K562 (cell line): Measurements from ENCODE around the gene SLC2A8. TPM values are rescaled to one million over a fixed set of nuclear protein-coding genes. Genes with fewer than 3 reads are reported as not detected.

Source experiments
- GATA2 ChIP-seq: sonication (generic); formaldehyde crosslinking; IDR thresholded peaks from 2 replicates; pipeline ENCODE4 v1.4.0; 2020; ENCODE audit warnings: mild to moderate bottlenecking, missing genetic modification reagents
- HMG20B ChIP-seq: fragments of 250-450 bp; sonication (Bioruptor Pico); IDR thresholded peaks from 2 replicates; pipeline ENCODE4 v1.5.0; 2021; ENCODE audit warnings: mild to moderate bottlenecking
- LCOR ChIP-seq: sonication (generic); formaldehyde crosslinking; IDR thresholded peaks from 2 replicates; pipeline ENCODE4 v1.8.0; 2022; ENCODE audit warnings: mild to moderate bottlenecking, missing genetic modification reagents
- TCFL5 ChIP-seq: fragments of 250-450 bp; sonication (Bioruptor Pico); conservative IDR thresholded peaks from 2 replicates; pipeline ENCODE4 v1.6.1; 2021; ENCODE audit warnings: mild to moderate bottlenecking, moderate library complexity, matching md5 sums
- polyA plus RNA-seq, 8 experiments: library from polyadenylated mRNA; depleted of rRNA in 4 of 8; stranded (reverse) in 5 of 8; unstranded in 3 of 8; fragments of >200 nt; fragmentation: Nextera tagmentation in 2 of 8; fragmentation: Illumina TruSeq in 1 of 8; extraction: Ambion mirVana in 2 of 8; extraction: Trizol in 1 of 8; gene quantifications; 2 replicates each; pipeline versions ENCODE4 v1.2.1 to v1.2.3, GENCODE V29; 2011 to 2014; ENCODE audit warnings: inconsistent platforms in 1 of 8, missing spikeins in 1 of 8
- total RNA-seq, 7 experiments: library from RNA; depleted of rRNA in 6 of 7; stranded (reverse); fragments of >200 nt in 6 of 7; fragmentation: Illumina TruSeq in 2 of 7; extraction: Trizol in 2 of 7; gene quantifications; 2 replicates each; pipeline versions ENCODE4 v1.2.1 to v1.2.3, GENCODE V29; 2011 to 2021; ENCODE audit warnings: low replicate concordance in 1 of 7
- TF ChIP-seq, protein P1 (sequence below): fragments of 200-800 bp; sonication (Bioruptor generic); IDR thresholded peaks from 2 replicates; pipeline ENCODE4 v1.6.1; 2017; ENCODE audit warnings: missing genetic modification characterization, missing compliant biosample characterization
- TF ChIP-seq, protein P2 (sequence below): sonication (generic); formaldehyde crosslinking; IDR thresholded peaks from 2 replicates; pipeline ENCODE4 v1.8.1; 2022; ENCODE audit warnings: missing genetic modification reagents
- TF ChIP-seq, protein P3 (sequence below), 2 experiments: fragments of 450-650 bp in 1 of 2; IDR thresholded peaks; 2 replicates each; pipeline ENCODE4 v1.6.1; 2011 to 2017; ENCODE audit warnings: low read depth in 2 of 2, antibody characterized with exemption in 1 of 2, borderline replicate concordance in 1 of 2, low read length in 1 of 2, mild to moderate bottlenecking in 1 of 2, mixed read lengths in 1 of 2; ENCODE audit not compliant: control insufficient read depth in 1 of 2

Gene SLC2A8
- total and polyA plus RNA-seq, 9 of the 15 experiments (the other 6 are each of a cell fraction or from before 2014, with no cell fraction given): 0.13 to 12.9 (median 5.2) TPM

DNA sequence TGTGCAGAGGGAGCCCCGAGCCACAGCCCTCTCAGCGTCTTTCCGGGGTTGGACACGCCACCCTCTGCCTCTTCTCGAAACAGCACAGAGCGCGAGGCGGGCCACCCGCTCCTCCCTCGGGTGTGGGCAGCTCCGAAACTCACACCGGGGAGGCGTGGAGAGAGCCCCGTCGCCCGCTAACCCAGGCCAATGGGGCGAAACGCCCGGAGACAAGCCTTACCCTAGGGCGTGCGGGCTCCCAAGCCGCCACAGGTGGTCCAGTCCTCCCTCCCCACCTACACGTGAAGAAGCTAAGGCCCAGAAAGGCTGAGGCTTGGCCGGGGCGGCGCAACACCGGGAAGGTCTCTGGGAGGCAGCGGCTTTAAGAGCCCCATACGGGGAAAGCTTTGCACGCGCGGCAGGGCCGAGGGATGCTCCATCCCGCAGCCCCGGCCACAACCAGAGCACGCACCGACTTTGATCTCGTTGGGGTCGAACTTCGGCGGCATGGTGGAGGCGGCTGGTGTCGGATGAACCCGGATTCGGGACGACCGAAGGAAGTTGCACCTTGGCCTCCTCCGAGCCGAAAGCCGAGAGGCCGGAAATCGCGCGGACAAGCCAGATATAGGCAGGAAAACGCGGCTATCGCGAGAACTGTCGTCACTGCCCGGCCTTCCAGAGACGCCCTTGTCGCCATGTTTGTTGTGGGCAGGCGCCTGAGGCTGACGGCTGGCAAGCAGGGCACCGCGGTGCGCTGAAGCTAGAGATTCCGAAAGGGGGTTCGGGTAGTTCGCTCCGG is 54.0 kb downstream of the SLC2A8 start, which contains the start of the genes LRSAM1 and RPL12 (continued):
- TF ChIP-seq, protein P1, sequence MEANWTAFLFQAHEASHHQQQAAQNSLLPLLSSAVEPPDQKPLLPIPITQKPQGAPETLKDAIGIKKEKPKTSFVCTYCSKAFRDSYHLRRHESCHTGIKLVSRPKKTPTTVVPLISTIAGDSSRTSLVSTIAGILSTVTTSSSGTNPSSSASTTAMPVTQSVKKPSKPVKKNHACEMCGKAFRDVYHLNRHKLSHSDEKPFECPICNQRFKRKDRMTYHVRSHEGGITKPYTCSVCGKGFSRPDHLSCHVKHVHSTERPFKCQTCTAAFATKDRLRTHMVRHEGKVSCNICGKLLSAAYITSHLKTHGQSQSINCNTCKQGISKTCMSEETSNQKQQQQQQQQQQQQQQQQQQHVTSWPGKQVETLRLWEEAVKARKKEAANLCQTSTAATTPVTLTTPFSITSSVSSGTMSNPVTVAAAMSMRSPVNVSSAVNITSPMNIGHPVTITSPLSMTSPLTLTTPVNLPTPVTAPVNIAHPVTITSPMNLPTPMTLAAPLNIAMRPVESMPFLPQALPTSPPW: no peak
- TF ChIP-seq LCOR (CRISPR knock-in tag): peak; percentile 94
- no peak for TF ChIP-seq TCFL5 (CRISPR knock-in tag)
- TF ChIP-seq HMG20B (CRISPR knock-in tag): no peak
- TF ChIP-seq, protein P2, sequence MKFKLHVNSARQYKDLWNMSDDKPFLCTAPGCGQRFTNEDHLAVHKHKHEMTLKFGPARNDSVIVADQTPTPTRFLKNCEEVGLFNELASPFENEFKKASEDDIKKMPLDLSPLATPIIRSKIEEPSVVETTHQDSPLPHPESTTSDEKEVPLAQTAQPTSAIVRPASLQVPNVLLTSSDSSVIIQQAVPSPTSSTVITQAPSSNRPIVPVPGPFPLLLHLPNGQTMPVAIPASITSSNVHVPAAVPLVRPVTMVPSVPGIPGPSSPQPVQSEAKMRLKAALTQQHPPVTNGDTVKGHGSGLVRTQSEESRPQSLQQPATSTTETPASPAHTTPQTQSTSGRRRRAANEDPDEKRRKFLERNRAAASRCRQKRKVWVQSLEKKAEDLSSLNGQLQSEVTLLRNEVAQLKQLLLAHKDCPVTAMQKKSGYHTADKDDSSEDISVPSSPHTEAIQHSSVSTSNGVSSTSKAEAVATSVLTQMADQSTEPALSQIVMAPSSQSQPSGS: no peak
- TF ChIP-seq, protein P3, sequence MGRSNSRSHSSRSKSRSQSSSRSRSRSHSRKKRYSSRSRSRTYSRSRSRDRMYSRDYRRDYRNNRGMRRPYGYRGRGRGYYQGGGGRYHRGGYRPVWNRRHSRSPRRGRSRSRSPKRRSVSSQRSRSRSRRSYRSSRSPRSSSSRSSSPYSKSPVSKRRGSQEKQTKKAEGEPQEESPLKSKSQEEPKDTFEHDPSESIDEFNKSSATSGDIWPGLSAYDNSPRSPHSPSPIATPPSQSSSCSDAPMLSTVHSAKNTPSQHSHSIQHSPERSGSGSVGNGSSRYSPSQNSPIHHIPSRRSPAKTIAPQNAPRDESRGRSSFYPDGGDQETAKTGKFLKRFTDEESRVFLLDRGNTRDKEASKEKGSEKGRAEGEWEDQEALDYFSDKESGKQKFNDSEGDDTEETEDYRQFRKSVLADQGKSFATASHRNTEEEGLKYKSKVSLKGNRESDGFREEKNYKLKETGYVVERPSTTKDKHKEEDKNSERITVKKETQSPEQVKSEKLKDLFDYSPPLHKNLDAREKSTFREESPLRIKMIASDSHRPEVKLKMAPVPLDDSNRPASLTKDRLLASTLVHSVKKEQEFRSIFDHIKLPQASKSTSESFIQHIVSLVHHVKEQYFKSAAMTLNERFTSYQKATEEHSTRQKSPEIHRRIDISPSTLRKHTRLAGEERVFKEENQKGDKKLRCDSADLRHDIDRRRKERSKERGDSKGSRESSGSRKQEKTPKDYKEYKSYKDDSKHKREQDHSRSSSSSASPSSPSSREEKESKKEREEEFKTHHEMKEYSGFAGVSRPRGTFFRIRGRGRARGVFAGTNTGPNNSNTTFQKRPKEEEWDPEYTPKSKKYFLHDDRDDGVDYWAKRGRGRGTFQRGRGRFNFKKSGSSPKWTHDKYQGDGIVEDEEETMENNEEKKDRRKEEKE (IDR thresholded peaks at IDR 0.05; ENCODE audit: borderline replicate concordance in 1 of 2, control insufficient read depth in 1 of 2, low read depth in 2 of 2, low read length in 1 of 2): no peak; a peak in 1 of 4 replicates
- TF ChIP-seq GATA2 (CRISPR knock-in tag): no peak
